Measurements from ENCODE around the gene WNT1. TPM values are rescaled to one million over a fixed set of nuclear protein-coding genes. Genes with fewer than 3 reads are reported as not detected.

Gene WNT1
- total and polyA plus RNA-seq, 9 of the 15 experiments (the other 6 are each of a cell fraction or from before 2014, with no cell fraction given): not detected

DNA sequence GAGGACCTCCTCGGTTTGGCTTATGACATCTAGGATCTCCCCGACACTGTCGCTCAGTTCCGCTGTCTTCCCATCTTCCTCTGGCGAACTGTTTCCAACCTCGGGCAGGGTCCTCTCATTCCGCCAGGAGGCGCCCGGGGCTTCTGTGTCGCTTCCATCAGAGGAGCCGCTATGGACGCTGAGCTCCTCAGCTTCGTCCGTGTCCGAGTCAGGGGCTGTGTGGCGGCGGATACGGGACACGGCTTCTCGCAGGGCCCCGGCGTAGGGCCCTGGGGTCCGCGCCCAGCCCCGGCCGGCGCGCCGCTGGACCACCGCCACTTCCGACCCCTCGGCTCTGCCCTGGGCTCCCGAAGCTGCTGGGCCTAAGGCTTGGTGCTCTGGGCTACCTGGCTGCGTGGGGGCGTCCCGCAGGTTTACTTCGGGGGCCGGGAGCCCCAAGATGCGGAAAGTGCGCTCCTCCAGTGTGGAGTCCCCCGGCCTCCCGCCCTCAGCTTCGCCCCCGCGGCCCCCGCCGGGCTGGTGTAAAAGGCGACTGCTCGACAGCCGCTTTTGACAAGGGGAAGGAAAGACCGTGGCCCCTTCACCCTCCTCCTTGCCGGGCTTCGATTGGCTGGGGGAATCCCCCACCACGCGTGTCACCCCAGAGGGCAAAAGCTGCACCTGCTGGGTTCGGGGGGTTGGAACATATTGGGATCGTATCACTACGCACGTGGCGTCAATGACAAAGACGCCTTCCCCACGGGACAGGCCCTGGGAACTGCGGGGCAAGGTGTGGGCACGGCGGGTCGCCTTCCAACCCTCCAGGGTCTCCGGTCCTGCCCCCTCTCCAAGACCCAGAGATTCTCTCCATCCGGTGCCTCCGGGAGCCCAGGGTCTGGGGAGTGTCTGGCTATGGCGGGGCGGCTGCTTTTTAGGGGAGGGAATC, 18.9 kb downstream of the WNT1 start (continued):
- TF ChIP-seq PML (IDR thresholded peaks at IDR 0.05; ENCODE audit: low read length) (no peak), RBM14 (IDR thresholded peaks at IDR 0.05; ENCODE audit: borderline replicate concordance, insufficient read depth, low read depth, low read length) (no peak), TAL1 (IDR thresholded peaks at IDR 0.05) (no peak), ZNF583 (CRISPR knock-in tag; IDR thresholded peaks at IDR 0.05) (no peak), ZNF830 (CRISPR knock-in tag; IDR thresholded peaks at IDR 0.05) (no peak), TEAD2 (tag; IDR thresholded peaks at IDR 0.05) (no peak), PRMT5 (CRISPR knock-in tag; IDR thresholded peaks at IDR 0.05) (no peak), CBX3 (IDR thresholded peaks at IDR 0.05; ENCODE audit: borderline replicate concordance in 1 of 2, low read length in 2 of 2) (no peak), KLF16 (IDR thresholded peaks at IDR 0.05) (0 out of 2 replicates have a peak, but pooled peaks have one; percentile 41)
- TF ChIP-seq, protein P1, sequence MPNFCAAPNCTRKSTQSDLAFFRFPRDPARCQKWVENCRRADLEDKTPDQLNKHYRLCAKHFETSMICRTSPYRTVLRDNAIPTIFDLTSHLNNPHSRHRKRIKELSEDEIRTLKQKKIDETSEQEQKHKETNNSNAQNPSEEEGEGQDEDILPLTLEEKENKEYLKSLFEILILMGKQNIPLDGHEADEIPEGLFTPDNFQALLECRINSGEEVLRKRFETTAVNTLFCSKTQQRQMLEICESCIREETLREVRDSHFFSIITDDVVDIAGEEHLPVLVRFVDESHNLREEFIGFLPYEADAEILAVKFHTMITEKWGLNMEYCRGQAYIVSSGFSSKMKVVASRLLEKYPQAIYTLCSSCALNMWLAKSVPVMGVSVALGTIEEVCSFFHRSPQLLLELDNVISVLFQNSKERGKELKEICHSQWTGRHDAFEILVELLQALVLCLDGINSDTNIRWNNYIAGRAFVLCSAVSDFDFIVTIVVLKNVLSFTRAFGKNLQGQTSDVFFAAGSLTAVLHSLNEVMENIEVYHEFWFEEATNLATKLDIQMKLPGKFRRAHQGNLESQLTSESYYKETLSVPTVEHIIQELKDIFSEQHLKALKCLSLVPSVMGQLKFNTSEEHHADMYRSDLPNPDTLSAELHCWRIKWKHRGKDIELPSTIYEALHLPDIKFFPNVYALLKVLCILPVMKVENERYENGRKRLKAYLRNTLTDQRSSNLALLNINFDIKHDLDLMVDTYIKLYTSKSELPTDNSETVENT (CRISPR knock-in tag; IDR thresholded peaks at IDR 0.05): no peak
- TF ChIP-seq, protein P2, sequence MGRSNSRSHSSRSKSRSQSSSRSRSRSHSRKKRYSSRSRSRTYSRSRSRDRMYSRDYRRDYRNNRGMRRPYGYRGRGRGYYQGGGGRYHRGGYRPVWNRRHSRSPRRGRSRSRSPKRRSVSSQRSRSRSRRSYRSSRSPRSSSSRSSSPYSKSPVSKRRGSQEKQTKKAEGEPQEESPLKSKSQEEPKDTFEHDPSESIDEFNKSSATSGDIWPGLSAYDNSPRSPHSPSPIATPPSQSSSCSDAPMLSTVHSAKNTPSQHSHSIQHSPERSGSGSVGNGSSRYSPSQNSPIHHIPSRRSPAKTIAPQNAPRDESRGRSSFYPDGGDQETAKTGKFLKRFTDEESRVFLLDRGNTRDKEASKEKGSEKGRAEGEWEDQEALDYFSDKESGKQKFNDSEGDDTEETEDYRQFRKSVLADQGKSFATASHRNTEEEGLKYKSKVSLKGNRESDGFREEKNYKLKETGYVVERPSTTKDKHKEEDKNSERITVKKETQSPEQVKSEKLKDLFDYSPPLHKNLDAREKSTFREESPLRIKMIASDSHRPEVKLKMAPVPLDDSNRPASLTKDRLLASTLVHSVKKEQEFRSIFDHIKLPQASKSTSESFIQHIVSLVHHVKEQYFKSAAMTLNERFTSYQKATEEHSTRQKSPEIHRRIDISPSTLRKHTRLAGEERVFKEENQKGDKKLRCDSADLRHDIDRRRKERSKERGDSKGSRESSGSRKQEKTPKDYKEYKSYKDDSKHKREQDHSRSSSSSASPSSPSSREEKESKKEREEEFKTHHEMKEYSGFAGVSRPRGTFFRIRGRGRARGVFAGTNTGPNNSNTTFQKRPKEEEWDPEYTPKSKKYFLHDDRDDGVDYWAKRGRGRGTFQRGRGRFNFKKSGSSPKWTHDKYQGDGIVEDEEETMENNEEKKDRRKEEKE (IDR thresholded peaks at IDR 0.05; ENCODE audit: borderline replicate concordance in 1 of 2, control insufficient read depth in 1 of 2, low read depth in 2 of 2, low read length in 1 of 2): no peak
- TF ChIP-seq, protein P3, sequence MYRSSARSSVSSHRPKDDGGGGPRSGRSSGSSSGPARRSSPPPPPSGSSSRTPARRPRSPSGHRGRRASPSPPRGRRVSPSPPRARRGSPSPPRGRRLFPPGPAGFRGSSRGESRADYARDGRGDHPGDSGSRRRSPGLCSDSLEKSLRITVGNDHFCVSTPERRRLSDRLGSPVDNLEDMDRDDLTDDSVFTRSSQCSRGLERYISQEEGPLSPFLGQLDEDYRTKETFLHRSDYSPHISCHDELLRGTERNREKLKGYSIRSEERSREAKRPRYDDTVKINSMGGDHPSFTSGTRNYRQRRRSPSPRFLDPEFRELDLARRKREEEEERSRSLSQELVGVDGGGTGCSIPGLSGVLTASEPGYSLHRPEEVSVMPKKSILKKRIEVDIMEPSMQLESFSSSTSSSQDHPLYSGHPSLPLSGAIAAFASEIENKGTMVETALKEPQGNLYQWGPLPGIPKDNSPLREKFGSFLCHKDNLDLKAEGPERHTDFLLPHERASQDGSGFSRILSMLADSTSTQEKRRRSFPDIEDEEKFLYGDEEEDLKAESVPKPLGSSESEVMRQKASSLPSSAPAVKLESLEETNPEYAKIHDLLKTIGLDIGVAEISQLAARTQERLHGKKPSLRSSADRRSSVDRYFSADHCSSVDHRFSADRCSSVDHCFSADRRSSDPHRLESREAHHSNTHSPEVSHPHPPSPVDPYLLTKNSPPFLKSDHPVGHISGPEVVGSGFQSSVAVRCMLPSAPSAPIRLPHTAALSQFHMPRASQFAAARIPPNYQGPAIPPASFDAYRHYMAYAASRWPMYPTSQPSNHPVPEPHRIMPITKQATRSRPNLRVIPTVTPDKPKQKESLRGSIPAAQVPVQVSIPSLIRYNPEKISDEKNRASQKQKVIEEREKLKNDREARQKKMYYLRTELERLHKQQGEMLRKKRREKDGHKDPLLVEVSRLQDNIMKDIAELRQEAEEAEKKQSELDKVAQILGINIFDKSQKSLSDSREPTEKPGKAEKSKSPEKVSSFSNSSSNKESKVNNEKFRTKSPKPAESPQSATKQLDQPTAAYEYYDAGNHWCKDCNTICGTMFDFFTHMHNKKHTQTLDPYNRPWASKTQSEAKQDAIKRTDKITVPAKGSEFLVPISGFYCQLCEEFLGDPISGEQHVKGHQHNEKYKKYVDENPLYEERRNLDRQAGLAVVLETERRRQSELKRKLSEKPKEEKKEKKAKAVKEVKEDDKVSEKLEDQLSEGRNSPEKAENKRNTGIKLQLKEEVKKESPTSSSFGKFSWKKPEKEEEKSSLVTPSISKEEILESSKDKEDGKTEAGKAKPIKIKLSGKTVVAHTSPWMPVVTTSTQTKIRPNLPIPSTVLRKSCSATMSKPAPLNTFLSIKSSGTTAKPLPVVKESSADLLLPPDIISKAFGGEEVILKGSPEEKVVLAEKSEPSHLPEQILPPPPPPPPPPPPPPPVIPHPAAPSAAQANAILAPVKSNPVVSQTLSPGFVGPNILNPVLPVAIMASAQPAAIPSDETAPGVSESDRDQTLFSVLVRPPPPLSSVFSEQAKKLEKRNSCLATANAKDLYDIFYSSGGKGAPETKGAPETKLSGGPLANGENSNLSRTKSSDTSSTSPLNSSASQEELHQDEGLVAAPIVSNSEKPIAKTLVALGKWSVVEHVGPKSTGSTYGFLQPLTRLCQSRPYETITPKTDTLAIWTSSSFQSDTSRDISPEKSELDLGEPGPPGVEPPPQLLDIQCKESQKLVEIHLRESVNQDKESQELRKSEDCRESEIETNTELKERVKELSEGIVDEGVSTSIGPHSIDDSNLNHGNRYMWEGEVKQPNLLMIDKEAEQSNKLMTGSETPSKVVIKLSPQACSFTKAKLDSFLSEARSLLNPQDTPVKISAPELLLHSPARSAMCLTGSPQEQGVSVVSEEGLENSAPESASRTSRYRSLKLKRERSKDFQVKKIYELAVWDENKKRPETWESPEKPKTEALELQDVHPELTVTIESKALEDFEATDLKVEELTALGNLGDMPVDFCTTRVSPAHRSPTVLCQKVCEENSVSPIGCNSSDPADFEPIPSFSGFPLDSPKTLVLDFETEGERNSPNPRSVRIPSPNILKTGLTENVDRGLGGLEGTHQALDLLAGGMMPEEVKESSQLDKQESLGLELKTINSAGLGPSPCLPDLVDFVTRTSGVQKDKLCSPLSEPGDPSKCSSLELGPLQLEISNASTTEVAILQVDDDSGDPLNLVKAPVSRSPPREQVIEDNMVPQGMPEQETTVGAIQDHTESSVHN (IDR thresholded peaks at IDR 0.05; ENCODE audit: borderline replicate concordance in 1 of 2, low read depth in 1 of 2): no peak

Measured in K562 (cell line).